Skeletal muscle cell (primary cell): ENCODE results near the gene ABAT.

Experiments
- DNase-seq: peaks from one replicate; pipeline ENCODE4 v3.0.0-alpha.2; 2010; ENCODE audit warnings: low read depth
- H3K4me3 ChIP-seq: 2 replicates; pipeline ENCODE4 v1.5.1; 2011; ENCODE audit warnings: low read depth, mild to moderate bottlenecking, control low read depth, low read length, moderate library complexity

The ABAT gene

GRCh38 chr16:8713635-8714172 is 39.3 kb downstream of the ABAT start:
- no peak overlapping the region for H3K4me3 ChIP-seq
- no peak for DNase-seq

GRCh38 chr16:8714174-8714573 is 39.8 kb downstream of the ABAT start:
- H3K4me3 ChIP-seq: no peak overlapping the region
- no peak for DNase-seq

DNA sequence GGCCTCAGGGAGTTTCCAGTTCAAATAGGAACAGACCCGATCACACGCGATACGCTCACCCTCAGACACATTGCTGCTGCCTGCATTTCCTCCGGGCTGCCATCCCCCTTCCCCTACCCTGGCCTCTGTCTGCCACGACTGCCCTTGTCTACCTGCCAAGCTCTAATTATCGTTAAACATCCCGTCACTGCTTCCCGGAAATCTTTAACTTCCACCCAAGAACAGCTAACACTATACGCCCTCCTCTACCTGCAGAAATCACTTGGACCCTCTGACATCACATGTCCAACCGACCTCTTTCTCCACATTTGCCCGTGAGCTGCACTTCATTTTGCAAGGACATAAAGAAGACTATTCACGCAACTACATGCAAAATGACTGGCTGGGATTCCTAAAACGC is 40.4 kb downstream of the ABAT start:
- no peak for DNase-seq

GRCh38 chr16:8716052-8716451 is 41.6 kb downstream of the ABAT start:
- H3K4me3 ChIP-seq: no peak overlapping the region
- DNase-seq: no peak

More for the DNA sequence above, 40.4 kb downstream of the ABAT start:
- no peak overlapping the region for H3K4me3 ChIP-seq

GRCh38 chr16:8716592-8716991 is 42.2 kb downstream of the ABAT start:
- no peak for DNase-seq
- no peak overlapping the region for H3K4me3 ChIP-seq

DNA sequence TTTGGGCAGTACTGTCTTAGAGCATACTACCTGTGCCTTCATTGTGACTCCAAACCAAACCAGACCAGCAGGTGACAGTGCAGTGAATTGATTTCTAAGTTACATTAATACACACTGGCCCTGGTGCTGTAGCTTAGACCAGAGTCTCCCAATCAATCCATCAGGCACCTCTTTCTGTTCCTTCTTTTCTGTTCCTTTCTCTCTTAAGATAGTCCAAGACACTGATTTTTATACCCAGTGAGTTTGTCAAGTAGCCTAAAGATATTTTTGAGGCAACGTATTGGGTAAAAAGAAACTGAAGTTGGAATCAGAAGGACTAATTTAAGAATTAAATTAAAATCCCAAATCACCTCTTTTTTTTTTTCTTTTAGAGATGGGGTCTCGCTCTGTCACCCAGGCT is 43.1 kb downstream of the ABAT start:
- no peak for DNase-seq
- H3K4me3 ChIP-seq: no peak overlapping the region

DNA sequence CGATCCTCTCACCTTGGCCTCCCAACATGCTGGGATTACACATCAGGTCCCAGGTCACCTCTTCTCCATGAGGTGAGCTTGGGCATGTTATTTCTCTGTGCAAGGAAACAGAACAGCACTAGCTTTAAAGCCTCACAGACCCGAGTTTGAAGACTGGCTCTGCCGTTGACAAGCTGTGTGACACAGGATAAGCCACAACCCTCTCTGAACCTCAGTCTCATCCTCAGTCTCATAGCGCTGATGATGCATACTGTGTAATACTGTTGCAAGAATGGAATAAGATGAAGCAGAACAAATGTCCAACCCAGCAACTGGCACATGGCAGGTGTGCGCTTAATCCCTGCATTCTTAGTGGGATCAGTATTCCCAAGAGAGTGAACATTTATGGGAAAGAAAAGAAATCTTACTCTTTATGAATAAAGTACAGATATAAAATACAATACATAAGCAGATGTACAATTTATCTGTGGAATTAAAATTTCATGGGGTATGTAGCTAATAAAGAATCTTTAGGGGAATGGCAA is 43.5 kb downstream of the ABAT start:
- DNase-seq: peak; percentile 28

DNA sequence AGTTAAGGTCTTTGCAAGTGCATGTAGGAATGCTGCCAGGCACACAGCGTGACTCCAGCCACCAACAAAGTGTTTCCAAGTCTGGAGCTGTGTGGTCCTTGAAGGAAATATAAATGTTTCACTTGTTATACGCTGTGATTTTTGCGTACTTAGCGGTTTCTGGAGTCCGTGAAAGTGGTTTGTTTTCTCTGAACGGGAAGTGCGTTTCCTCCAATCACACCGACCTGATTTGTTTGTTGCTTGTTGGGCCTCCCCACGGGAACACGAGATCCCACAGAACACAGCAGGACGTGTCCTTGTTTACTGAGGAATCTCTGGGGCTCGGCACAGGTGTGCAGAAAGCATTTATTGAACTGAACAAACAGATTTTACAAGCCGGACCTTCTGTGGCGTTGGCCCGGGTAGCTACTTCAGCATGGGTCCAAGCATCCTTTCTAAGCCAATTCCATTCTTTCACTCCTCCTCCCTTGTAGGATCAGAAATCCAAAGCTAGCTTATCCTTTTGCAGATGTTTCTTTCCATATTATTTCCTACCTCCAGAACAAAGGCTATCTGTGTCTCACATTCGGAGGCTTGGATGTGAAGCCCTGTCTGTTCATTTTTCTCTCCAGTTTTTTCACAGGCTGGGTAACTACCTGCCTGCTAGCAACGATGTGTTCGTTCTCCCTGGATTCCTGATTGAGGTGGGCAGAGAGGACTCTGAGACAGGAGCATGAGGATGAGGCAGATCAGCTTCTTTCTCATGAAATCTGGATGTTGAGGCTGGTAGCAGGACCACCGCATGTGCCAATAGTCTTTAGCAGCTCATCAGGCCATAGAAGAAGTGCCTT is 44.6 kb downstream of the ABAT start:
- no peak overlapping the region for H3K4me3 ChIP-seq
- no peak for DNase-seq

More for the DNA sequence above, 43.5 kb downstream of the ABAT start:
- no peak overlapping the region for H3K4me3 ChIP-seq

DNA sequence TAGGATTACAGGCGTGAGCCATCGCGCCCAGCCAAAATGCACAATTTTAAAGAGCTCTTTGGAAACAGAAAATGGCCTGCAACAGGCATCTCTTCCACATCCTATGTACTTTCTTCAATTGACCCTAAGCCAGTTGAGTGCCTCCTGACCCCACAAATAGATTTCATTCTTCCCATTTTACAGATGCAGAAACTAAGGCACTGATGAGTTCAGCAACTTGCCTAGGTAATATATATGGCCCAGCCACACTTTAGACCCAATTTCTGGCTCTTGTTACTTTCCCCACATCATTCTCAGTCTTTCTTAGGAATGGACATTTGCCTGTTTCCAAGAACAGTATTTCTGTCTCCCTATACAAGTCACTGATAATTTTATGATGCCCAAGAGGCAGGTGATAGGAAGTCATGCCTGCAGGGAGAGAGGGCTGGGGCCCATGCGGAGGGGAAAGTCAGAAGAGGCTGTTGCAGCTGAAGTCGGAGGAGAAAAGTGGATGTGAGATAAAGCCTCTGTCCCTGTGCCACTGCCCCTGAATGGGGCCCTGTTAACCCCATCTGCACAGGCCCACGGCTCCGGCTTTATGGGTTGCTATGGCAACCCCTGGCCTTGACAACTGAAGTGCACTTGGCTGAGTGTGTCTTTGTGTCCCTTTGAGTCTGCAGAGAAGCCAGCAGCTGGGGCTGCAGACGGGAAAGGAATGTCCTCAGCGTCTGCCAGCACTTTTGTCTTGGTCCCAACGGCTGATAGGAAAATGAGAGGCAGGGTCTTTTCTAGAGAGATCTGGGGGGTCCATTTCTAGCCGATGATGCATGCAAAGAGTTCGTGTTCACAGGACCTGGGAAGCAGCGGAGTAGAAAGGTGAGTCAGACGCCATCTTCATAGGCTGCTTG is 45.9 kb downstream of the ABAT start:
- no peak overlapping the region for H3K4me3 ChIP-seq
- DNase-seq: peak; percentile 9

DNA sequence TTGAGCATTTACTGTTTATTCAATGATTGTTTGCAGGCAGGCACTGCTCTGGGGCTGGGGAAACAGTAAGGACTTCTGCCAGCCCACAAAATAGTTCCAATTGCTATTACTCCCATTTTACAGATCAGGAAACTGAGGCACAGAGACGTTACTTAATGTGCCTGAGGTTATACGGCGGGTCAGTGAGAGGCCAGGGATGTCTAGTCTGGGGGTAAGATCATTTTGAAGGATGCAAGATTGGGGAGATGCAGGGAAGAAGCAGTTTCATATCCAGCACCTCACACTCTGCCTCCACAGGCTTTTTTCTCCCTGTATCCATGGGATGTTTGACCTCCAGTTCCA is 46.5 kb downstream of the ABAT start:
- DNase-seq: no peak
- H3K4me3 ChIP-seq: no peak overlapping the region

DNA sequence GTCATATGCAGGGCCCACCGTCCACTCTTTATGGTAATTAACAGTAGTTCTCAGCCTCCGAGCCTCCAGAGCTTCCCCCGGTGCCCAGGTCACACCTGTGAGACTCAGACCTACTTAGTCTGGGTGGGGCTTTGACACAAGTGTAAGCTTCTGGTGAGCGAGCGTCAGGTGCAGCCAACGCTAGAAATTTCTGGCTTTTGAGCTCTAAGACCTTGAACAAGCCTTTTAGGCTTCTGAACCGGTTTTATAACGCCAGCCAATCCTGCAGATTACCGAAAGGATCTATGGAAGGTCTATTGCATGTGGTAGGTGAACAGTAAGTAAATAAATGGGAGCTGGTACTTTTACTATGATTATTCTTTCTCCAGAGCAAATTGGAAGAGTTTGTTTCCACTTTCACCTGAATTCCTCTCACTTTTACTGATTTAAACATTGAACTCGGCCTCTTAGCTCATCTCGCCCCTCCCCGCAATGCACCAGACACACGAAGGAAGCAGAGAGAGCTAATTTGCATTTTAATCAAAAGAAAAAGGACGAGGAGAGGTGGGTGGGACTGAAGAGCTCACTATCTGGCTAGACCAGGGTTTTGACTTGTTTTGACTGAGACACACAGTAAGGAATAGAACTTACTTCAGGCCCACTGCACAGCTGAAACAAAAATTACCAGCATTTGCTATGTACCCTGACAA is 47.1 kb downstream of the ABAT start:
- no peak for DNase-seq
- H3K4me3 ChIP-seq: no peak overlapping the region

- no peak overlapping the region for H3K4me3 ChIP-seq
- no peak for DNase-seq
Measured at GRCh38 chr16:8722025-8722348, 47.6 kb downstream of the ABAT start.

DNA sequence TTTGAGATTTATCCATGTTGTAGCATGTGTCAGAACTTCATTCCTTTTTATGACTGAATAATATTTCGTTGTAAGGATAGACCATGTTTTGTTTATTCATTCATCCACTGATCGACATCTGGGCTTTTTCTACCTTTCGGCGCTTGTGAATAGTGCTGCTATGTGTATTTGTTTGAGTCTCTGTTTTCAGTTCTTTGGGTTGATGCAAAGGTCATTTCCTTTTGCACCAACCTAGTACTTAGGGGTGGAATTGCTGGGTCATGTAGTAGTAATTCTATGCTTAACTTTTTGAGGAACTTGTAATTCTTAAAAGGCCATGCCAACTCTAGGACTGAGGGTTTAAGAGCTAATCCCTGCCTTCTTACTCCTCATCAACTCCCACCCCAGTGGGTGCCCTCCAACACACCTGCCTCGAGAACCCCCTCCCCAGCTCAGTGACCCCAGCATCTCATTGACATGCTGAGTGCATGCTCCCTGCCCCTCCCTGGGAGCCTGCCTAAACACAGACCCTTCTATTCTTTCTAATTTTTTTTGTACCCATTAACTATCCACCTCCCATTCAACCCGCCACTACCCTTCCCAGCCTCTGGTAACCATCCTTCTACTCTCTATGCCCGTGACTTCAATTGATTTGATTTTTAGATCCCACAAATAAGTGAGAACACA is 51.2 kb downstream of the ABAT start:
- DNase-seq: no peak
- H3K4me3 ChIP-seq: no peak overlapping the region

GRCh38 chr16:8727131-8727806 is 52.9 kb downstream of the ABAT start:
- DNase-seq: no peak
- no peak overlapping the region for H3K4me3 ChIP-seq

GRCh38 chr16:8727857-8728618 is 53.6 kb downstream of the ABAT start:
- no peak overlapping the region for H3K4me3 ChIP-seq
- no peak for DNase-seq

DNA sequence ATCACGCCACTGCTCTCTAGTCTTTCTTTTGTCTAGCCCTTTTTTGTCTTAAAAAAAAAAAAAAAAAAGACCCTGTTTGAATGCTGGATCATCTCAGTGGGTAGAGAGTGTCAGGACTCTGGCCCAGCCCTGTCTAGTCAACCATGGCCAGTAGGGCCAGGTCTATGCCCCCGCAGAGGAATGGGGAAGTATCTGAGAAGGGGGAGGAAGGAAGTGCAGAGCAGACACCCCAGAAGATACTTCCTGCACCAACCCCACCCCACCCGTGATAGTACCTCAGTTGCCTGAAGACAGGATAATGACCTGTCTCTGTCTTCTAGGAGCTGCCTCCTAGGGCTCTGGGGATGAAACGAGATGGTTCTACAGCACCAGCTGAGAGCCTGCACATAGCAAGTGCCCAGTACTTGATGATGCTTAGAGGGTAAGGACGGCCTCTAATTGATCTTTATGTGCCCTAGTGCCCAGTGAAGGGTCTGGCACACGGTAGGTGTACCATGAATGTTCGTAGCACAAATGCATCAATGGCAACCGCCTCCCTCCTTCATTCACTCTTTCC is 55.4 kb downstream of the ABAT start:
- DNase-seq: no peak
- no peak overlapping the region for H3K4me3 ChIP-seq

DNA sequence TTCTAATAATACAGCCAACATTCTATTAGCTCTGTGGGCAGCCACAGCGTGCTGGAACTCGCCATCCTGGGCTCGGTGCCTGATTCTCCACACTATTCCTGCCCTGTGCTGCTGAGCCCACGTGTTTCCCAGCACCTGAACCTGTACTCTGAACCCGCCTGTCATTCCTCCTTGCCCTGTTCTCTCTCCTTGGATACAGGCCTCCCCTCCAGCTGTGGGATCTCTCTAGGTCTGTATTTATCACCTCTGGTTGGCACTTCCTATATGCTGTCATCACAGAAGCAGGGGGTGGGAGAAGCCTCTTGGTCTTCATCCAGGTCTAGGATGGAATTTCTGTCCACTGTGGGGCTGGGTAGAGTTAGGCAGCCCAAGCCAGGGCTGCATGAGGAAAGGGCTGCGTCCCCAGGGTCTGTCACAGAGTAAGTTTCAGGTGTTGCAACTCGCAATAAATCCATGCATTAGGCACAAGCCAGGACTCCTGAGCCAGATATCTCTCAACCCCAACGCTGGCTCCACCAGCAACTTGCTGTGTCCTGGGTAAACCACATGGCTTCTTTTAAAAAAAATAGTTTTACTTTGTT is 56.0 kb downstream of the ABAT start:
- H3K4me3 ChIP-seq: no peak overlapping the region
- DNase-seq: no peak
